GM12892 (cell line): Measurements from ENCODE around the gene PLEKHG2.

ENCODE experiments used
- DNase-seq: peaks from one replicate; pipeline ENCODE4 v3.0.0; 2011; ENCODE audit not compliant: insufficient read length
- FAIRE-seq: peaks from 2 replicates; lab custom pipeline; 2011; peaks lifted over from hg19 to GRCh38; lab: Jason Lieb, UNC
- POLR2A ChIP-seq: IDR thresholded peaks from 2 replicates; pipeline ENCODE4 v1.6.1; 2011; ENCODE audit warnings: low read depth, low read length, control low read depth
- POLR2AphosphoS5 ChIP-seq: IDR thresholded peaks from 2 replicates; pipeline ENCODE4 v1.6.1; 2011; ENCODE audit warnings: low read depth, low read length, control low read depth
- TAF1 ChIP-seq: IDR thresholded peaks from 2 replicates; pipeline ENCODE4 v1.6.1; 2011; ENCODE audit warnings: low read depth, mild to moderate bottlenecking, control low read depth, low read length, borderline replicate concordance

PLEKHG2 gene

GRCh38 chr19:39416152-39417120 lies 4.0 kb downstream of the PLEKHG2 start:
- no peak for FAIRE-seq
- no peak for DNase-seq
- TF ChIP-seq TAF1 = no peak
- no peak for TF ChIP-seq POLR2AphosphoS5
- TF ChIP-seq POLR2A = no peak

DNA sequence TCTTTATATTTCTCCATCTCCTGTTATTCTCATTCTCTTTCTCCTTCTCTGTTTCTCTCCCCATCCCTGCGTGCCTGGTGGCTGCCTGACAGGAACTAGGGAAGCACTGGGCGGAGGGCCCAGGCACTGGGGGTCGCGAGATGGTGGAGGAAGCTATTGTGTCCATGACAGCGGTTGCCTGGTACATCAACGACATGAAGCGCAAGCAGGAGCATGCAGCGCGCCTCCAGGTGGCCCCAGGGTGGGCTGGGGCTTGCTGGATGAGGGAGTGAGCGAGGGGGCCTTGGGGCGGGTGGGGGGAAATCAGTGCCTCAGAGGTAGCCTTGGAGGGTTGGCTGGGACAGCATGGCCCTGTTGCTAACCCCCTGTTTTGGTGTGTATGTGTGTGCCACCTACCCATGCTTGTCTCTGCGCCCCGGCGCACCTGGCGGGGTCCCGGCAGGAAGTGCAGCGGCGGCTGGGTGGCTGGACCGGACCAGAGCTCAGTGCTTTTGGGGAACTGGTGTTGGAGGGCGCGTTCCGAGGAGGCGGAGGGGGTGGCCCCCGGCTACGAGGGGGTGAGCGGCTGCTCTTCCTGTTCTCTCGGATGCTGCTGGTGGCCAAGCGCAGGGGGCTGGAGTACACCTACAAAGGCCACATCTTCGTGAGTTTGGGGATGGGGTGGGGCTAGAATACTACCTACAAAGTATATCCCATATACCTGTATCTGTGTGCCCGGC lies 5.2 kb downstream of the PLEKHG2 start:
- FAIRE-seq (no peak), DNase-seq (no peak)
- no peak for TF ChIP-seq POLR2A
- TF ChIP-seq POLR2AphosphoS5 = no peak
- TF ChIP-seq TAF1 = no peak

DNA sequence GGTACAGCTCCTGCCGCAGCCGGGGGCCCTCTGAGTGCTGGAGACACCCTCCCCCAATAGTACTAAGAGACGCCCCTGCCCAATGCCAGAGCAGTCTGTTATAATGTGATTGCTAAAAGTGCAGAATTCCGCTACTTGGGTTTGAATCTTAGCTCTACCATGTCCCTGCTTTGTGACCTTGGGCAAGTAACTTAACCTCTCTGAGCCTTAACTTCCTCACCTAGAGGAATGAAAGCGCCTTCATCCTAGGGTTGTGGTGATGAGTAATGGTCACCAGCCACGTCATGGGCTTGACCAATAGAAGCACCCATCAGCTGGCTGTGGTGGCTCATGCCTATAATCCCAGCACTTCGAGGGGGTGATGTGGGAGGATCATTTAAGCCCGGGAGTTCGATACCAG lies 6.5 kb downstream of the PLEKHG2 start:
- DNase-seq (no peak), FAIRE-seq (no peak)

DNA sequence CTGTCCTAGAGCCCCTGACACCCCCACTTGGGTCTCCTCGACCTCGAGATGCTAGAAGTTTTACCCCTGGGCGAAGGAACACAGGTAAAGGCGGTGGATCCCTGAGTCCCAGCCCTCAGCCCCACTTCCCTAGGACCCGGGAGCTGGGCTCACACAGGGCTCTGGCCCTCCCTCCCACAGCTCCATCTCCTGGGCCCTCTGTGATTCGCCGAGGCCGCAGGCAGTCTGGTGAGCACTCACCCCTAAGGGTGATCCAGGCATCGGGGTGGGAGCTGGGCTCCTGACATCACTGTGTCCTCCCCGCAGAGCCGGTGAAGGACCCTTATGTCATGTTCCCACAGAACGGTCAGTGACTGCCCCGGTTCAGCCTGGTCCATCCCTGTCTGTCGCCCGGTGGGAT lies 8.3 kb downstream of the PLEKHG2 start:
- FAIRE-seq (no peak), DNase-seq (no peak)
- no peak for TF ChIP-seq POLR2AphosphoS5
- TF ChIP-seq TAF1 = no peak

More for the DNA sequence above, 6.5 kb downstream of the PLEKHG2 start:
- TF ChIP-seq POLR2A (no peak), POLR2AphosphoS5 (no peak), TAF1 (no peak)

GRCh38 chr19:39422020-39422419 lies 9.6 kb downstream of the PLEKHG2 start:
- no peak for TF ChIP-seq POLR2AphosphoS5
- TF ChIP-seq POLR2A = no peak
- TF ChIP-seq TAF1 = no peak
- DNase-seq (no peak), FAIRE-seq (no peak)

DNA sequence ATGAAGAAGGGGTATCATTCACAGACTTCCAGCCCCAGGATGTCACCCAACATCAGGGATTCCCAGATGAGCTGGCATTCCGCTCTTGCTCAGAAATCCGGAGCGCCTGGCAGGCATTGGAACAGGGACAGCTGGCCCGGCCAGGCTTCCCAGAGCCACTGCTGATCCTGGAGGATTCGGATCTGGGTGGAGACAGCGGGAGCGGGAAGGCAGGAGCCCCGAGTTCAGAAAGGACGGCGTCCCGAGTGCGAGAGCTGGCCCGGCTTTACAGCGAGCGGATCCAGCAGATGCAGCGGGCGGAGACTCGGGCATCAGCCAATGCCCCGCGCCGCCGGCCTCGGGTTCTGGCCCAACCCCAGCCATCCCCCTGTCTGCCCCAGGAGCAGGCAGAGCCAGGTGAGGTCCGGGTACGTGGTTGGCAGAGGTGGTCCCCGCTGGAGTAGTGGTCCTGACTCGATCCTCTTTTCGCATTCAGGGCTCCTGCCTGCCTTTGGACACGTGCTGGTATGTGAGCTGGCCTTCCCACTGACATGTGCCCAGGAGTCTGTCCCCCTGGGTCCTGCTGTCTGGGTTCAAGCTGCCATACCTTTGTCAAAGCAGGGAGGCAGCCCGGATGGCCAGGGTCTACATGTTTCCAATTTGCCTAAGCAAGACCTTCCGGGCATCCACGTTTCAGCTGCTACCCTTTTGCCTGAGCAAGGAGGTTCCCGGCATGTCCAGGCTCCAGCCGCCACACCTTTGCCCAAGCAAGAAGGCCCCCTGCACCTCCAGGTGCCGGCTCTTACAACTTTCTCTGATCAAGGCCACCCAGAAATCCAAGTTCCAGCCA lies 11.0 kb downstream of the PLEKHG2 start:
- FAIRE-seq (no peak), DNase-seq (no peak)
- TF ChIP-seq POLR2AphosphoS5 (no peak), TAF1 (no peak), POLR2A (no peak)

GRCh38 chr19:39424934-39425333 lies 12.5 kb downstream of the PLEKHG2 start:
- FAIRE-seq (no peak), DNase-seq (no peak)

DNA sequence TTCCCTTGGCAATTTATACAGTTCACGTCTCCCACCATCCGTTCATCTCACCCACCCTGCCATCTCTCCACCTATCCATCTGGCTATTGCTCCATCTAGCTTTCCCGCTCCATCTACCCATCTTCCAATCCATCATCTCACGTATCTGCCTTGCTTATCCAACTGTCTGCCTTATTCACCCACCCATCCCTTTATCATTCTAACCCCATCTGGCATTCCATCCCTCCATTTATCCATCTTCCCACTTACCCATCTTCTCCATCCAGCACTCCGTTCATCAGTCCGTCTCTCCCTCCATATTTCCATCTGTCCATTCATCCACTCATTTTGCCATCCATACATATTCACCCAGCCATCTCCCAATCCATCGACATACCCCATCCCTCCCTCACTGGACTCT lies 13.3 kb downstream of the PLEKHG2 start:
- FAIRE-seq (no peak), DNase-seq (no peak)
- no peak for TF ChIP-seq POLR2A
- TF ChIP-seq TAF1 = no peak
- no peak for TF ChIP-seq POLR2AphosphoS5

More at GRCh38 chr19:39424934-39425333, 12.5 kb downstream of the PLEKHG2 start:
- no peak for TF ChIP-seq POLR2A
- no peak for TF ChIP-seq TAF1
- no peak for TF ChIP-seq POLR2AphosphoS5

GRCh38 chr19:39426170-39426569 lies 13.7 kb downstream of the PLEKHG2 start:
- no peak for FAIRE-seq
- no peak for TF ChIP-seq POLR2AphosphoS5
- no peak for DNase-seq

DNA sequence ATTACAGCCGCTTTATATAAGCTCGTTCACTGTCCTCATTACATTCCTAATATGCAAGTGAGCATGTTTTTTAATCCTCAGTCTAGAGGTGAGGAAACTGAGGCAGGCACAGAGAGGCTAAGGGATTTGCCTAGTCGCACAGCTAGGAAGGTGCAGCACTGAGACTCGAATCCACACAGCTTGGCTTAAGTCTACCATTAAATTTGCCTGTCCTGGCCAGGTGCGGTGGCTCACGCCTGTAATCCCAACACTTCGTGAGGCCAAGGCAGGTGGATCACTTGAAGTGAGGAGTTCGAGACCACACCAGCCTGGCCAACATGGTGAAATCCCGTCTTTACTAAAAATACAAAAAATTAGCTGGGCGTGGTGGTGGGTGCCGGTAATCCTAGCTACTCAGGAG lies 15.2 kb downstream of the PLEKHG2 start:
- DNase-seq = no peak
- FAIRE-seq = no peak
- TF ChIP-seq POLR2A (0 out of 2 replicates have a peak, but pooled peaks have one; percentile 39), POLR2AphosphoS5 (no peak)
